Psoas muscle (tissue), 8 donors: ENCODE data around the gene RNASEL. TPM values are rescaled to one million over a fixed set of nuclear protein-coding genes. Genes with fewer than 3 reads are reported as not detected.
A peak's percentile ranks its signal among the peaks of the same experiment; 100 is the strongest.

Experiments
- ATAC-seq, 4 donors: fragments of 200-7000 bp; cut with Tn5 transposase; one replicate each; pipeline ENCODE4 v1.9.1; 2020; ENCODE audit warnings: moderate library complexity in 3 of 4, mild to moderate bottlenecking in 2 of 4
- DNase-seq, 2 donors: peaks; one replicate each; pipeline ENCODE4 v3.0.0-alpha.2; 2020
- H3K27ac ChIP-seq: fragments of 200-600 bp; one replicate; pipeline ENCODE4 v1.8.0; 2022
- H3K27me3 ChIP-seq, 3 donors: fragments of 200-600 bp in 1 of 3; one replicate each; pipeline versions ENCODE4 v1.6.1 to v1.8.0; 2013 to 2022; ENCODE audit warnings: low read length in 2 of 3, mild to moderate bottlenecking in 2 of 3, moderate library complexity in 1 of 3; ENCODE audit not compliant: insufficient read depth in 3 of 3
- H3K36me3 ChIP-seq, 2 donors: fragments of 200-600 bp in 1 of 2; one replicate each; pipeline versions ENCODE4 v1.6.1 to v1.8.0; 2013 to 2022; ENCODE audit warnings: low read depth in 1 of 2, mild to moderate bottlenecking in 1 of 2, moderate library complexity in 1 of 2; ENCODE audit not compliant: insufficient read depth in 1 of 2
- H3K4me1 ChIP-seq: fragments of 200-600 bp; one replicate; pipeline ENCODE4 v1.8.0; 2022
- H3K4me3 ChIP-seq: fragments of 200-600 bp; one replicate; pipeline ENCODE4 v1.8.0; 2022; ENCODE audit warnings: mild to moderate bottlenecking
- H3K9me3 ChIP-seq: fragments of 200-600 bp; one replicate; pipeline ENCODE4 v1.8.0; 2022
- CTCF ChIP-seq: fragments of 200-600 bp; IDR thresholded peaks from one replicate; pipeline ENCODE4 v1.8.0; 2022; ENCODE audit warnings: antibody characterized with exemption
- WGBS, 3 donors: extraction: QIAGEN DNeasy Blood & Tissue Kit; methylation state at CpG; one replicate each; pipeline versions ENCODE4 v1.1.6 to v1.1.7; 2013; 5-methylcytosine and 5-hydroxymethylcytosine counted together
- intact Hi-C, 2 donors: fragments of 100-400 bp; cut with DNase I; formaldehyde crosslinking; loops; one replicate each; pipeline versions ENCODE4 v1.11.0 to v1.14.2; 2022
- polyA plus RNA-seq, 3 donors: library from polyadenylated mRNA; stranded (reverse); fragments of 200-250 nt; gene quantifications; one replicate each; pipeline ENCODE4 v1.2.3, GENCODE V29; 2013
- total RNA-seq, 4 donors: library from RNA; stranded (reverse); fragmentation: NEBNext Ultra II Directional in 2 of 4; extraction: Animal tissue kit (Norgen Biotek cat#: 25700) in 2 of 4; gene quantifications; one replicate each; pipeline versions ENCODE4 v1.2.1 to v1.2.4, GENCODE V29; 2021 to 2023
- donor health status: healthy with polysubstance abuse.
- donor health status: DM: no; HTN: no; CAD: no; lungs with moderate emphysema.
- donor health status: Bipolar disorder and iron deficiency.
- donor health status: healthy.
- donor health status: DM: yes; HTN: yes; CAD: no.
- donor health status: DM: no; HTN: no; CAD: no.
- donor health status: DM: no; HTN: no; CAD: no.
- donor health status: DM: yes; HTN: yes; CAD: no.

RNASEL gene
- total and polyA plus RNA-seq, 7 donors = 0.61 to 4.4 (median 2.0) TPM

GRCh38 chr1:182611787-182612186, 22.7 kb upstream of the RNASEL start:
- intact Hi-C loops = no loop called here
- Histone ChIP-seq H3K36me3 (no peaks in the 10 kb centered on the region), H3K4me1 (peaks cover 19% of the 10 kb centered on the region), H3K9me3 (no peaks in the 10 kb centered on the region), H3K4me3 (no peak overlapping the region), H3K27ac (no peak overlapping the region), H3K27me3 (no peaks in the 10 kb centered on the region)
- TF ChIP-seq CTCF = no peak
- no peak for ATAC-seq
- DNase-seq = no peak
- 55 to 66% (median 64%) methylated on average over 8 of the region's 8 CpGs for WGBS, 3 donors

- WGBS, 3 donors = 73 to 81% (median 76%) methylated on average over 1 of the region's 1 CpG
- no peak for TF ChIP-seq CTCF
- Histone ChIP-seq H3K27me3 (no peaks in the 10 kb centered on the region), H3K4me1 (peaks cover 20% of the 10 kb centered on the region), H3K36me3 (no peaks in the 10 kb centered on the region), H3K4me3 (no peak overlapping the region), H3K27ac (no peak overlapping the region), H3K9me3 (no peaks in the 10 kb centered on the region)
- intact Hi-C loops = no loop called here
- DNase-seq = no peak
- no peak for ATAC-seq
Observed at GRCh38 chr1:182611326-182611725, 22.3 kb upstream of the RNASEL start.

GRCh38 chr1:182610606-182611194, 21.6 kb upstream of the RNASEL start:
- Histone ChIP-seq H3K9me3 (no peaks in the 10 kb centered on the region), H3K4me1 (peaks cover 15% of the 10 kb centered on the region), H3K36me3 (no peaks in the 10 kb centered on the region), H3K27ac (no peak overlapping the region), H3K27me3 (no peaks in the 10 kb centered on the region), H3K4me3 (no peak overlapping the region)
- WGBS, 3 donors = 68 to 73% (median 72%) methylated on average over 5 to 6 of the region's 6 CpGs
- DNase-seq = no peak
- intact Hi-C loops = no loop called here
- ATAC-seq = no peak
- no peak for TF ChIP-seq CTCF

GRCh38 chr1:182608845-182609610, 20.0 kb upstream of the RNASEL start:
- Histone ChIP-seq H3K9me3 (no peaks in the 10 kb centered on the region), H3K27ac (peak overlapping the region; percentile 23), H3K36me3 (no peaks in the 10 kb centered on the region), H3K27me3 (no peaks in the 10 kb centered on the region), H3K4me1 (peaks cover 15% of the 10 kb centered on the region), H3K4me3 (no peak overlapping the region)
- DNase-seq (no peak), ATAC-seq (no peak)
- WGBS, 3 donors = 83 to 87% (median 84%) methylated on average over 9 of the region's 9 CpGs
- intact Hi-C loops = no loop called here
- no peak for TF ChIP-seq CTCF
